ENCODE results near the gene PCBD1. TPM values are rescaled to one million over a fixed set of nuclear protein-coding genes. Genes with fewer than 3 reads are reported as not detected.

Gene PCBD1
- total RNA-seq, 4 donors from 2014 or later: 31.0 to 57.8 (median 52.4) TPM

DNA sequence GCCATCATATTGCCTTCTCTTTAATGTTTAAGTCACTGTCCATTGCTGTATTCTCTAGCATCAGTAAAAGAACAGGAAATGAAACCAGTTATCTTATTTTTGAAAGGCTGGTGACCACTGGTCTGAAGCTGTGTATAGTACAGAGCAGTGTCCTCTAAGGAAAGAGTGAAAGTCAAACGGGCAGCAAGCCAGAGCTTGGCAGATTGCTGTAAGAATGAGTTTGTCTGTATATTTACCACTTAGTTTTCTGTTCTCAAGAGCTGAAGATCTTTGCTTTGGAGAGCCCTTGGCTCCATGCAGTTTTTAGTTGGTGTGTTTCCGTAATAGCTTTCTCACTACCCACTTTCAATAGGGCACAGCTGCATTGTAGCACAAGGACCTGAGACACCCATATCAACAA lies 31.9 kb downstream of the PCBD1 start:
- Histone ChIP-seq H3K4me1 (no peaks in the 10 kb centered on the region), H3K27me3 (no peaks in the 10 kb centered on the region), H3K9me3 (no peaks in the 10 kb centered on the region), H3K36me3 (peaks cover 2 to 56% of the 10 kb centered on the region in 2 donors), H3K4me3 (no peak overlapping the region), H3K27ac (no peak overlapping the region)
- no peak for DNase-seq
- intact Hi-C loops (cut with DNase I; ENCODE audit: low total_unique reads): no loop called here
- no peak for ATAC-seq
- in situ Hi-C loops (cut with MboI; ENCODE audit: low sequenced_read_pairs in 4 of 4): no loop called here
- TF ChIP-seq, protein P1, sequence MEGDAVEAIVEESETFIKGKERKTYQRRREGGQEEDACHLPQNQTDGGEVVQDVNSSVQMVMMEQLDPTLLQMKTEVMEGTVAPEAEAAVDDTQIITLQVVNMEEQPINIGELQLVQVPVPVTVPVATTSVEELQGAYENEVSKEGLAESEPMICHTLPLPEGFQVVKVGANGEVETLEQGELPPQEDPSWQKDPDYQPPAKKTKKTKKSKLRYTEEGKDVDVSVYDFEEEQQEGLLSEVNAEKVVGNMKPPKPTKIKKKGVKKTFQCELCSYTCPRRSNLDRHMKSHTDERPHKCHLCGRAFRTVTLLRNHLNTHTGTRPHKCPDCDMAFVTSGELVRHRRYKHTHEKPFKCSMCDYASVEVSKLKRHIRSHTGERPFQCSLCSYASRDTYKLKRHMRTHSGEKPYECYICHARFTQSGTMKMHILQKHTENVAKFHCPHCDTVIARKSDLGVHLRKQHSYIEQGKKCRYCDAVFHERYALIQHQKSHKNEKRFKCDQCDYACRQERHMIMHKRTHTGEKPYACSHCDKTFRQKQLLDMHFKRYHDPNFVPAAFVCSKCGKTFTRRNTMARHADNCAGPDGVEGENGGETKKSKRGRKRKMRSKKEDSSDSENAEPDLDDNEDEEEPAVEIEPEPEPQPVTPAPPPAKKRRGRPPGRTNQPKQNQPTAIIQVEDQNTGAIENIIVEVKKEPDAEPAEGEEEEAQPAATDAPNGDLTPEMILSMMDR (IDR thresholded peaks at IDR 0.05 in 4 of 5, conservative IDR thresholded peaks at IDR 0.05 in 1 of 5): no peak
- no peak for TF ChIP-seq POLR2A (IDR thresholded peaks at IDR 0.05)

DNA sequence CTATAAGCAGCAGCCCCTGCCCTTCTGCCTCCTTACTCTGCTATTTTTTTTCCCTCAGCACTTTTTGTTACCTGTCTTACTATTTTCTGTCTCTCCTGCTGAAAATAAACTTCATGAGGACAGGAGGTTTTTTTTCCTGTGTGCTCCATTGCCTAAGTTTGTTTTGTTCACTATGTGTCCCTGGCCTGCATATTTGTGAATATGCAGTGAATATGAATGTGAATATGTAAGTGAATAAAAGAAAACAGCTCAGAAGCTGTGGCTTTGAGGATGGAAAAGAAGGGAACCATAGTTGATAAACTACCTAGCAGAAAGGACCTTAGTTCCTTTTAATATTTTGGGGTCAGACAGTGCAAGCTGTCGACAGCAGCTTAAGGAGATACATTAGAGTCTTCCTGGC lies 34.9 kb downstream of the PCBD1 start:
- no peaks in the 10 kb centered on the region for H3K4me1 ChIP-seq
- DNase-seq: no peak
- H3K27ac ChIP-seq: no peak overlapping the region
- in situ Hi-C loops (cut with MboI; ENCODE audit: low sequenced_read_pairs in 4 of 4): no loop called here
- ATAC-seq: no peak
- TF ChIP-seq, protein P1 (IDR thresholded peaks at IDR 0.05 in 4 of 5, conservative IDR thresholded peaks at IDR 0.05 in 1 of 5): no peak
- no peak for TF ChIP-seq POLR2A (IDR thresholded peaks at IDR 0.05)
- no peak overlapping the region for H3K4me3 ChIP-seq
- H3K9me3 ChIP-seq: no peaks in the 10 kb centered on the region
- peaks cover 2 to 31% of the 10 kb centered on the region in 2 donors for H3K36me3 ChIP-seq
- intact Hi-C loops (cut with DNase I; ENCODE audit: low total_unique reads): no loop called here
- no peaks in the 10 kb centered on the region for H3K27me3 ChIP-seq

DNA sequence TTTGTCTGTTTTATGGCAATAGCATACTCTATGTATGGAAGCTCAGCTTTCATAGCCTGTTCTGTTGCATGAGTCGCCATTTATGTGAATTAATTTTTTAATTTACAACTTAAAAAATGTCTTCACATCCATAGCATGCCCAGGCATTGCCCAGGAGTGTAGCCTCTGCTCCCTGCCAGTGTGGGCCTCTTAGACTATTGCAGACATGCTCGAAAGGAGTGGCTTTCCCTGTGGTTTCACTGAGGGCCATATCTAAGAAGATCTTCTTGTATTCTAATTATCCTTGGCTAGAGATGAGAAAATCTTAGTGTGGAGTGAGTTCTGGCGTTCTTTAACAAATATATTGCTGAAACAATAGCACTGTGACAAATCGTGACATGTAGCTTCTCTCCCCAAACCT lies 35.3 kb downstream of the PCBD1 start:
- TF ChIP-seq POLR2A (IDR thresholded peaks at IDR 0.05): no peak
- TF ChIP-seq, protein P1 (IDR thresholded peaks at IDR 0.05 in 4 of 5, conservative IDR thresholded peaks at IDR 0.05 in 1 of 5): no peak
- no peaks in the 10 kb centered on the region for H3K9me3 ChIP-seq
- no peak for ATAC-seq
- intact Hi-C loops (cut with DNase I; ENCODE audit: low total_unique reads) (no loop called here), in situ Hi-C loops (cut with MboI; ENCODE audit: low sequenced_read_pairs in 4 of 4) (no loop called here)
- DNase-seq: no peak
- no peak overlapping the region for H3K27ac ChIP-seq
- peaks cover 2 to 27% of the 10 kb centered on the region in 2 donors for H3K36me3 ChIP-seq
- H3K27me3 ChIP-seq: no peaks in the 10 kb centered on the region
- H3K4me1 ChIP-seq: peaks cover 0 to under 1% of the 10 kb centered on the region in 2 donors
- no peak overlapping the region for H3K4me3 ChIP-seq

DNA sequence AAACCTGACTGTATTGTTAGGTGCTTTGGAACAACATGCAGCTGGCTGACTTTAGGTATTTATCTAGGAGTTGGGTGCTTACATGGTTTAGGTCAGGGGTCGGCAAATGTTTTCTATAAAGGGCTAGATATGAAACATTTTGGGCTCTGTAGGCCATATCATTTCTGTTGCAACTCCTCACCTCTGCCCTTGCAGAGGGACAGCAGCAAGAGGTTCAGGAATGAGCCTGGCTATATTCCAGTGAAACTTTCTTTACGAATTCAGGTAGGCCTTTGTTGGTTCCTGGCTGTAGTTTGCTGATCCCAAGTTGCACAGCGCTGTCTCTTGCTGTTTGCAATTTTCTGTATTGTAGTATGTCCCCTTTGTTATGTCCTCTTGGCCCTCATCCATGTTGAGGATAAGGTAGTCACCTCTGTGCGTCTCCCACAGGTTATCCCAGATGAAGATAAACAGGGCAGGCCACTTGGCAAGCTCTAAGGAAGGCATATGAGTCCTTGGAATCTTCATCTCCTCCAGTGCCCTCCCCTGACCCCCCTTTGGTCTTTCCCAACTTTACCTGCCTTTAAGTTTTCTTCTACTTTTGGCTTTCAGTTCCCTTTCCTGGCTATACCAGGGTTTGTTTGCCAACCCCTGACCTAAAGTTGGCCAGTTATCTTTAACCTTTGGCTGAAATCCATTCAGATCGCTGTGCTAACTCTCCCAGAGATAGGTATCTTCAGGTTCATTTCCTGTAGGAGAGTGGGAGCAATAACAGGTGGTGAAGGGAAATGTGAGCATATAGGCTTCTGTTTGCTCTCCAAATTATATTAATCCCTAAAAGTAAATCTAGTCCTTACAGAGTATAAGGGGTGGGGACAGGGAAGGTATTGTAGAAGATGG lies 36.5 kb downstream of the PCBD1 start:
- intact Hi-C loops (cut with DNase I; ENCODE audit: low total_unique reads) (no loop called here), in situ Hi-C loops (cut with MboI; ENCODE audit: low sequenced_read_pairs in 4 of 4) (no loop called here)
- H3K27me3 ChIP-seq: no peaks in the 10 kb centered on the region
- peaks cover 9% of the 10 kb centered on the region in 2 donors for H3K4me1 ChIP-seq
- no peaks in the 10 kb centered on the region for H3K9me3 ChIP-seq
- DNase-seq (no peak), ATAC-seq (no peak)
- peaks cover 2 to 16% of the 10 kb centered on the region in 2 donors for H3K36me3 ChIP-seq
- H3K4me3 ChIP-seq: no peak overlapping the region
- no peak overlapping the region for H3K27ac ChIP-seq
- TF ChIP-seq, protein P1 (IDR thresholded peaks at IDR 0.05 in 4 of 5, conservative IDR thresholded peaks at IDR 0.05 in 1 of 5): no peak
- no peak for TF ChIP-seq POLR2A (IDR thresholded peaks at IDR 0.05)

Data from gastrocnemius medialis (tissue), 4 donors.